Fibroblast of skin of back (primary cell): ENCODE results near the gene CBX2. TPM values are rescaled to one million over a fixed set of nuclear protein-coding genes. Genes with fewer than 3 reads are reported as not detected.

Experiments used
- DNase-seq: peaks from one replicate; pipeline ENCODE4 v3.0.0-alpha.2; 2013
- polyA plus RNA-seq, 2 experiments: library from polyadenylated mRNA; unstranded; fragments of 120-200 nt; gene quantifications; one replicate each; pipeline ENCODE4 v1.2.1, GENCODE V29; 2013; ENCODE audit not compliant: insufficient read length in 2 of 2

CBX2 gene
- 4.4 TPM for polyA plus RNA-seq (2013, experiment 1 of 2; ENCODE audit: insufficient read length)
- polyA plus RNA-seq (2013, experiment 2 of 2; ENCODE audit: insufficient read length), result 2.4 TPM

GRCh38 chr17:79777894-79778503, at the start of gene CBX2:
CBX2 (plus strand) TSS chr17:79778148; CDS start chr17:79778236, 88 bp downstream.
- DNase-seq, result peak; percentile 74

- DNase-seq, result peak; percentile 91
Observed at GRCh38 chr17:79728169-79728907, 49.6 kb upstream of the CBX2 start.

DNA sequence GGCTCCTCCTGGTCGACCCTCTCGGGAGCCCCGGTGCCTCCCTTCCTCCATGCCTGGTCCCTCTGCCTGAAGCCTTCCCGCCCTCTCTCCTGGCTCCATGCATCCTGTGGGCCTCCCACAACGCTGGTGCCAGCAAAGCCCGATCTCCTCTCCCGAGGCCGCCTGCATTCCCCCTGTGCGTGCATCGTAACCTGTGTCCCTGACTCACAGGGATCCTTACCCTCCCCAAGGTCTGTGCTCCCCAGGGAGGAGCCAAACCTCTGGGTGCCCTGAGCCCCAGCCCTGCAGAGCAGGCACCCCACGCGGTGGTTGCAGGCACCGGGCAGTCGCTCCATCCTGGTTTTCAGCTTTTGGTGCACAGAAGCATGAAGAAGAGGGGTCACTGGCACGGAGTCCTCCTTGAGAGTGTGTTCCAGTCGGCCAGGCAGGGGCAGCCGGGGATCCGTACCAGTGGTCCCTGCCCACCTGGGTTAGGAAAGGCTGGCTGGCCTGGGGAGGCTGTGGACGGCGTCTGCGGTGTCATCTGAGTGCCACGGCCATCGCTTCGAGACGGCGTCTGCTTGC, 49.0 kb upstream of the CBX2 start:
- DNase-seq, result no peak

DNA sequence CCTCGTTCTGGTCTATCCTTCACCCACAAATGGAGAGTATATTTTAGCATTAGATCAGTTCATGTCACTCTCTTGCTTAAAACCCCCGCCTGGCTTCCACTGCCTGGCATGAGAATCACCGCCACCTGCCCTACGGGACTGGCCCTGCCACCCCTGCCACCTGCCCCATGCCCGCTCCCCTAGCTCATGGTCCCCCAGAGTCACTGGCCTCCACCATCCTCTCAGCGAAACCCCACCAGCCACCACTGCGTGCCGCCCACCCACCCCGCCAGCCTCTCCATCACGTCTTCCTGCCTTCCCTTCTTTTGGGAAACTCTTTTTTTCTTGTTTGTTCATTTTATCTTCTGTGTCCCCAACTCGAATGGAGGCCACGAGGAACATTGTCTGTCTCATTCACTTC, 48.2 kb upstream of the CBX2 start:
- no peak for DNase-seq

DNA sequence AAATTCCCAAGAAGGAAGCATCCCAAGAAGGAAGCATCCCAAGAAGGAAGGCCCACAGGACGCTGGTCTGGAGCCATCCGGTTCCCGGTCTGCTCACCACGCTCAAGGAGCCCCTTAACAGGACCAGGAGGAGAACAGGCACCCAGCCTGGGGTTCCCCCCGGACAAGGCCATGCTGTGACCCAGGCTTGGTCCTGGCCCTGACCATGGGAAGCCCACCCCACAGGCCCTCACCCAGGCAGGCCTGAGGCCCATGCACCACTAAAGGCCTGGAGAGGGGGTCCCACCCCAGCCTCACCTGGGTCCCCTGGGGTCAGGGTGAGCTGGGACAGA, 47.5 kb upstream of the CBX2 start:
- no peak for DNase-seq

GRCh38 chr17:79730769-79731483, 47.0 kb upstream of the CBX2 start, which contains the start of gene ENPP7:
ENPP7 (plus strand) TSS chr17:79730943; CDS start chr17:79731140, 197 bp downstream.
- no peak for DNase-seq

DNA sequence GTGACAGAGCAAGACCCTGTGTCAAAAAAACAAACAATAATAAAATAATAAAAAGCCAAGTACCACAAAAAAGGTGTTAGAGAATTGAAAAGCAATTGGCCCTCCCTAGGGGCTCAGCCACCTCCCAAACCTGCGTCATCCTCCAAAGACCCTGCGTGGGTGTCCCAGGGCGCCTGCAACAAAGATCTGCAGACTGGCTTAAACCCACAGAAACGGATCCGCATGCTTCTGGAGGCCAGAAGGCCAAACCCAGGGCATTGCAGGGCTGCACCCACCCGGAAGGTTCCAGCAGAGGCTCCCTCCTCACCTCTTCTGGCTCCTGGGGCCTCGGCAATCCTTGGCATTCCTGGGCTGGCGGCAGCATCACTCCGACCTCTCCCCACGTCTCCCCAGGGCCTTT, 45.7 kb upstream of the CBX2 start:
- DNase-seq, result no peak

DNA sequence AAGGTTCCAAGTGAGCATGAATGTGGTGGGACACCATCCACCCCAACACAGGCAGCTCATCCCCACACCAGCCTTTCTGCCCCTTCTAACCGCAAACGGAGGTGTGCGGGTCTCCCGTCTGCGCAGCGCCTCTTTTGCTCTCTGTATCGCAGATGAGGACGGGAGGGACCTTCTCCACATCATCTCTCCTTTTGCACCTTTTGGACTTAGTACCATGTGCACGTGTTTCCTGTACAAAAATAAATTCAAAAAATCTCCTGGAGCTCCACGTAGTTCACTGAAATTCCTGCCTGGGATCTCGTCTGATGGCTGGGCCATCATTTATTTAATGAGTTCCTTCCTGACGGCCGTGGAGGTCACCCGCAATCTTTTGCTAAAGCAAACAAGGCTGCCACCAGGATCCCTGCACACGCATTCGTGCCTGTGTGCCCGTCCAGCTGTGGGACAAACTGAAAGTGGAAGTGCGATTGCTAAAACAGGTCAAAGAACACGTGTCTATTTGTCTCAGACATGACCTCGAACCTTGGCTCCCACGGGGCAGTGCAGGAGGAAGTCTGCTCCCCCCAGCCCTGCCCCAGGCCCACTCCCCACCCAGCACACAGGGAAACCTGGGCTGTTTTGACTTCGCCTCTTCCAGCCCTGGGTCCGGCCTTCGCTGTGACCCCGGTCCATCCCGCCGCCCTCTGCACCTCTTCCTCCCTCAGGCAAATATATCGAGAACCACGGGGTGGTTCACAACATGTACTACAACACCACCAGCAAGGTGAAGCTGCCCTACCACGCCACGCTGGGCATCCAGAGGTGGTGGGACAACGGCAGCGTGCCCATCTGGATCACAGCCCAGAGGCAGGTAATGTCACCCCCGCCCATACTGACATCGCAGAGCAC, 44.9 kb upstream of the CBX2 start:
- DNase-seq, result no peak

GRCh38 chr17:79733692-79734070, 44.3 kb upstream of the CBX2 start:
- DNase-seq, result no peak

- no peak for DNase-seq
Observed at GRCh38 chr17:79735096-79735495, 42.9 kb upstream of the CBX2 start.

GRCh38 chr17:79737046-79737921, 40.7 kb upstream of the CBX2 start:
- DNase-seq, result no peak

- DNase-seq, result no peak
Observed at GRCh38 chr17:79737922-79738578, 39.9 kb upstream of the CBX2 start.

DNA sequence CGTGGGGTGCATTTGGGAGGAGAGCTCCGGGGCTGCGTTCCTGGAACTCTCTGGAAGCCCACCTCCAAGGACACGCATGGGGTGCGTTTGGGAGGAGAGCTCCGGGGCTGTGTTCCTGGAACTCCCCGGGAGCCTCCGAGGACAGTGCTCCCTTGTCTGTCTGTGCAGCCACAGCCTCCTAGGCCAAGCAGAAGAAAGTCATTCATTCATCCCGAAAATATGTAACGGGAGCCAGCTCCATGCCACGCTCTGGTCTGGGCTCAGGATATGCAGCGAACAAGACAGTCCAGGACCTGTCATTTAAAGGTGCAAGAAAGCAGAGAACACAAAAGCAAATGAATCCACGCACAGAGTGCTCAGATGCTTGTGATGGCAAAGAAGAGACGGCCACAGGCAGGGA, 39.3 kb upstream of the CBX2 start:
- no peak for DNase-seq

- peak; percentile 12 for DNase-seq
Observed at GRCh38 chr17:79739148-79740062, 38.5 kb upstream of the CBX2 start.

- no peak for DNase-seq
Observed at GRCh38 chr17:79740413-79740812, 37.5 kb upstream of the CBX2 start.

GRCh38 chr17:79741401-79741750, 36.6 kb upstream of the CBX2 start:
- no peak for DNase-seq

DNA sequence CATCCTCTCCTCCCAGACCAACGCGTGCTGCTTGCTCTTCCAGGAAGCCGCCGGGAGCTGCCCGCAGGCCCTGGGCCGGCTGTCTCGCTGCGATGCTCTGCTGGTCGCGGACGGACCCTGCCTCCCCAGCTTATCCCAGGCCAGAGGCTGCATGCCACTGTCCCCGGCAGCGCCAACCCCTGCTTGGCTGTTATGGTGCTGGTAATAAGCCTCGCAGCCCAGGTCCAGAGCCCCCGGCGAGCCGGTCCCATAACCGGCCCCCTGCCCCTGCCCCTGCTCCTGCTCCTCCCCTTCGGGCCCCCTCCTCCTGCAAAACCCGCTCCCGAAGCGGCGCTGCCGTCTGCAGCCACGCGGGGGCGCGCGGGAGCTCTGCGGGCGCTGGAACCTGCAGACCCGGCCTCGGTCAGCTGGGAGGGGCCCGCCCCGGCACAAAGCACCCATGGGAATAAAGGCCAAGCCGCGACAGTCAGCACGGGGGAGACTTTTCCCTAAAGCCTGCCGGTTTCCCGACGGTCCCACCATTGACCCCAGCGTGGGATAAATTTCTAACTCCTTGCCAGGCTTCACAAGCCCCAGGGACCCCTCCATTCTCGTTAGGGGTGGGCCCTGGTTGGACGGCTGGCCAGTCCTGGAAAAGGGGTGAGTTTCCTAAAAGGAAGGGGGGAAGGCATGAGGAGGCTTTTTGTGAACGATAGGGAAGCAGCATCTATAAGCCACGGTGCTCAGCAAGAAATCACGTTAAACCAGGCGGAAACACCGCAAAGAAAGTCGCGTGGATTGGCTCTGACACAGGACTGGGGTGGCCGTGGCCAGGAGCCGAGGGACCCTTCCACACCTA, 36.0 kb upstream of the CBX2 start:
- peak; percentile 52 for DNase-seq

DNA sequence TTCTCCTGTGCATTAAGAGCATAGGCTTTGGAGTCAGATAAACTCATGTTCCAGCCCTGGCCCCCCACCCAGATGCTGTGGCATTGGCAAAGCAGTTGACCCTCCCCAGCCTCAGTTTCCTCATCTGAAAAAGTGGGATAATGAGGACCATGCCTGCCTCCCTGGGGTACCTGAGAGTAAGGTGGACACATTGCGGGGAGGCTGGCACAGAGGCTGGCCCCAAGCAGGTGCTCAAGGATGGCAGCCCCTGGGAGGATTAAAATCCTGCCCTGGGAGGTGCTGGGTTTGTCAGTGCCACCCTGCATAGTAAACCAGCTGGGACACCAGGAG, 35.4 kb upstream of the CBX2 start:
- no peak for DNase-seq

GRCh38 chr17:79742951-79743476, 34.9 kb upstream of the CBX2 start:
- no peak for DNase-seq
